Right ventricle myocardium inferior (tissue), 1 donor: Measurements from ENCODE around the gene ADK. TPM values are rescaled to one million over a fixed set of nuclear protein-coding genes. Genes with fewer than 3 reads are reported as not detected.
"Not testable (repeated sequence)": the region's sequence is repeated elsewhere in the genome, so short reads cannot be mapped to it uniquely, and the experiment has no call there.

ENCODE experiments used
- ATAC-seq: fragments of 200-7000 bp; cut with Tn5 transposase; one replicate; pipeline ENCODE4 v1.9.1; 2020; ENCODE audit warnings: mild to moderate bottlenecking, moderate library complexity
- DNase-seq: peaks from one replicate; pipeline ENCODE4 v3.0.0; 2021; ENCODE audit errors: missing footprints
- intact Hi-C: fragments of 100-400 bp; cut with DNase I; formaldehyde crosslinking; loops from one replicate; pipeline ENCODE4 v1.11.0; 2022
- total RNA-seq: library from RNA; stranded (reverse); fragmentation: NEBNext Ultra II Directional; extraction: Animal tissue kit (Norgen Biotek cat#: 25700); gene quantifications from one replicate; pipeline ENCODE4 v1.2.1, GENCODE V29; 2021
- donor health status: DM: no; HTN: yes; CAD: no; lungs with severe emphysema.

The ADK gene
- total RNA-seq, 1 donor from 2014 or later: 41.4 TPM

DNA sequence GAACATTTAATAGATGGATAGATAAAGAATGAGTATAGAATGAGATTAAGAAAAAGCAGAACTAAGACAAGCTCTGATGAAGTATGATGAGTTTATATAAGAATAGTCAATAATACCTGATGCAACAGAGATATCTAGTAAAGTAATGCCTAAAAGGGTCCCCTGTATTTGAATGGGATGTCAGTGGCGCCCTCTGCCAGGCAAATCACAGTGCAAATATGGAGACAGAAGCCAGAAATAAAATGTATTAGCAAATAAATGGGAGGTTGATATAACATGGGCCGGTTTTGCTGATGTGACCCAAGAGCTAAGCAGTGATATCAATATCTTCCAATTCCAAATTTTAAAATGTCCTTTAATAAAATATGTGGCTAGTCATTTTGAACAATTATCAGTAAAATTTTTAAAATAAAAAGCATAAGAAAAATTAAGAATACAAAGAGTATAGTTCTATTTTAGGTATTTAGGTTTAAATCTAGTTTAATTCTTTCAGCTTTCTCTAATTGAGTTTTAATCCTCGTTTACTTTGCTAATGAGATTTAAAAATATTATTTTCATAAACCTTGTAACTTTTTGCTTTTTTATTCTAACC is 62.6 kb downstream of the ADK start:
- intact Hi-C loops: no loop called here
- DNase-seq: no peak
- no peak for ATAC-seq

GRCh38 chr10:74217110-74217509 is 66.1 kb downstream of the ADK start:
- DNase-seq, ATAC-seq, intact Hi-C loops: not testable (repeated sequence)

- ATAC-seq, intact Hi-C loops, DNase-seq: not testable (repeated sequence)
Measured at GRCh38 chr10:74222467-74222866, 71.4 kb downstream of the ADK start.

GRCh38 chr10:74223755-74224529 is 72.9 kb downstream of the ADK start:
- ATAC-seq: no peak
- intact Hi-C loops: no loop called here
- DNase-seq: no peak

GRCh38 chr10:74227697-74228424 is 76.8 kb downstream of the ADK start:
- no peak for DNase-seq
- no peak for ATAC-seq
- intact Hi-C loops: no loop called here

DNA sequence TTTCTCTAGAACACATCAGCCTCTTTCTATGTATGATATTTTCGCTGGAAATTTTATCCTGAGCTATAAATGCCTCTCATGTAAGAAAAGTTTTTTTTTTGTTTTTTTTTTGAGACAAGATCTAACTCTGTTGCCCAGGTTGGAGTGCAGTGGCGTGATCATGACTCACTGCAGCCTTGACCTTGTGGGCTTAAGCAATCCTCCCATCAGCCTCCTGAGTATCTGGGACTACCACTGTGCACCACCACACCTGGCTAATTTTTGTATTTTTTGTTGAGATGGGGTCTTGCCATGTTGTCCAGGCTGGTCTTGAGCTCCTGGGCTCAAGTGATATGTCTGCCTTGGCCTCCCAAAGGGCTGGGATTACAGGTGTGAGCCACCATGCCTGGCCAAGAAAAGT is 80.4 kb downstream of the ADK start:
- no peak for ATAC-seq
- DNase-seq: no peak
- intact Hi-C loops: loop anchor here (10.0 kb wide), 2 partner anchors 77 to 347 kb away; partner anchors contain the start of genes ADK and AP3M1

DNA sequence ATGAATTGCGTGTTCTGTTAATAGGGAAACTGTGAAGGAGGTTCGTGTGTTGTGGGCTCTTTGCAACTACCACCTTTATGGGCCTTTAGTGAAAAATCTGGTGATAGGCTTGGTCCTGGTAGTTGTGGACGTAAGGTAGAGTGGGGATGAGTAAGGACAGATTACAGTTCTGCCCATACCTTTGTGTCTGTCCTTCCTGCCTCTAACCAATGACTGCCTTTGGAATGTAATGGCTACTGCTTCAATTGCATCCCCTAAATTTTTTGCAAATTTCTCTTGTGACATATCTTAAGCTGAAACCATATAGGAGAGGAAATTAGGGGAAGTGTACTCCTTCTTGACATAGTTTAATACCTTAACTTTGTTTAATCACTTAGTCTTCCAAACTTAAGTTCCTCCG is 82.3 kb downstream of the ADK start:
- ATAC-seq: no peak
- intact Hi-C loops: loop anchor here (10.0 kb wide), 2 partner anchors 78 to 348 kb away; partner anchors contain the start of genes ADK and AP3M1
- DNase-seq: no peak

DNA sequence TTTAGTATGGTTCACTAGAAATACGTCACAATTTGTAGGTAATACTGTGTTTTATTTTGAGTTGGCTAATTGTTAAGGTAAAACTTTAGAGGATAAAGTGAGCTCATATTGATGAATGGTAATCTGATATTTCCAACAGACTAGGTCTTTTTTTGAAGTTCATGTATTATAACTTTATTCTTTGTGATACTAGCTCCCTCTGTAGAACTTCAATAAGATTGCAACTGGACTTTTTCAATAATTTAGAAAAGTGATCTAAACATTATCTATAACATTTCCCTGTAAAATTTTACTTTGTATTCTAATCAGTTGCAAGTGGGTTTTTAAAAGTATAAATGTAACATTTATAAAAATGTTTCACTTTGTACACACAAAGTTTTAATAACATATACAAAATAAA is 83.5 kb downstream of the ADK start:
- no peak for DNase-seq
- no peak for ATAC-seq
- intact Hi-C loops: loop anchor here (10.0 kb wide), 2 partner anchors 80 to 350 kb away; partner anchors contain the start of genes ADK and AP3M1

DNA sequence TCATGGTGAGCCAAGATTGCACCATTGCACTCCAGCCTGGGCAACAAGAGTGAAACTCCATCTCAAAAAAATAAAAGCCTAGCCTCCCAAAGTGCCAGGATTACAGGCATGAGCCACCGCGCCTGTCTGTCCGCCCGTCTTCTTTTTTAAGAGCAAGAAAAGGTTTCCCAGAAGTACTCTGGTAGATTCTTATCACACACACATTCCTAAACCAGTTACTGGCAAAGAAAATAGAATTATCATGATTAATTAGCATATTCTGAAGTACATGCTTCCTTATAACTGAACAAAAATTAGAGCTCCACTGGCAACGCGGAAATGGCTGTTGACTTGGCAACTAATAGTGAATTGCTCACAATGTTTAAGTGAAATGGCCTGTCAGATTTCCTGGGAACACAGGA is 87.0 kb downstream of the ADK start:
- no peak for DNase-seq
- intact Hi-C loops: loop anchor here (10.0 kb wide), 2 partner anchors 83 to 353 kb away; partner anchors contain the start of genes ADK and AP3M1
- ATAC-seq: no peak

GRCh38 chr10:74238516-74238915 is 87.5 kb downstream of the ADK start:
- DNase-seq (no peak), ATAC-seq (no peak)
- intact Hi-C loops: loop anchor here (10.0 kb wide), 2 partner anchors 84 to 354 kb away; partner anchors contain the start of genes ADK and AP3M1

- ATAC-seq (no peak), DNase-seq (no peak)
- intact Hi-C loops: loop anchor here (5.0 kb wide), 1 partner anchor 994 kb away; the partner anchor contains the start of gene COMTD1
Measured at GRCh38 chr10:74243067-74243466, 92.0 kb downstream of the ADK start.

DNA sequence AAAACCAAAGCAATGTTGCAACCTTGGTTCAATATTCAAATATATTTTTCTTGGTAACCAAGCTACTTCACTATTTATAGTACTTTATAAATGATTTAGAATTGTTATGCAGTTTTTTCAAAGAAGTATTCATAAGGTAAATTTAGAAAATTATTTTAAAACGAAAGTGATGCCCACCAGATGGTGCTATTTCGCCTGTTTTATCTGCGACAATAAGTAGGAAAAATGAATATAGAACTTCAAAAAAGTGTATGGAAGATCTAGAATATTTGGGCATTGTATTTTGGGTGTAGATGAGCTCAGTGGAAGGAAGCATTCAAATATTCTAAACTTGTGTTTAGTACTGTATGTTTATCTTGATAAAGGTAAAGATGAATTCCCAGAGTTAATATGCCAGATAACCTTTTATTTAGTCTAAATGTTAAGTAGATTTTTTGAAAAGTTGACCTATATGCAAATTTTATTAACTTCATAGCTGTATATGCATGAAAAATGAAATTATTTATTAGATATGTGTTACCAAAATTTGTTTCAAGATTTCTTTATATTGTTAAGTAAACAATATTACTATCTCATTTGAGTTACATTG is 93.2 kb downstream of the ADK start:
- intact Hi-C loops: loop anchor here (2.0 to 5.0 kb wide), 2 partner anchors 857 to 993 kb away; partner anchors contain the start of gene COMTD1
- ATAC-seq: no peak
- DNase-seq: no peak

DNA sequence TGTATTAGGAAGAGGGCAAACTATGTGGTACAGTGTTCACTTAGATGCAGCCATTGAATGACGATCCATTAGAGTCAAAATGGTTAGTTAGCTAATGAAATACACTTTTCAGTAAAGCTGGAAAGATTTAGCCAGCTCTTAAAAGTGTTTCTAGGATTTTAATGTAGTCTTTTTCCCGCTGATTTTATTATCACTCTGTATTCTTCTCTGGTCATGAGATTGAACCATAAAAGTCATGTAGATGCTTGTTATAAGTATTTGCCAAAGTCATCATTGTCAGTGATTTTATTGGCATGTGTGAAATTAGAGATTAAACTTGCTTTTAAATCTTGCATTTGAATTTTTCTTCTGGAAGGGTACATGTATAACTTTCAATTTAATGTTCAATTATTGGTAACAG is 93.8 kb downstream of the ADK start:
- DNase-seq (no peak), ATAC-seq (no peak)
- intact Hi-C loops: loop anchor here (2.0 to 5.0 kb wide), 2 partner anchors 856 to 992 kb away; partner anchors contain the start of gene COMTD1

DNA sequence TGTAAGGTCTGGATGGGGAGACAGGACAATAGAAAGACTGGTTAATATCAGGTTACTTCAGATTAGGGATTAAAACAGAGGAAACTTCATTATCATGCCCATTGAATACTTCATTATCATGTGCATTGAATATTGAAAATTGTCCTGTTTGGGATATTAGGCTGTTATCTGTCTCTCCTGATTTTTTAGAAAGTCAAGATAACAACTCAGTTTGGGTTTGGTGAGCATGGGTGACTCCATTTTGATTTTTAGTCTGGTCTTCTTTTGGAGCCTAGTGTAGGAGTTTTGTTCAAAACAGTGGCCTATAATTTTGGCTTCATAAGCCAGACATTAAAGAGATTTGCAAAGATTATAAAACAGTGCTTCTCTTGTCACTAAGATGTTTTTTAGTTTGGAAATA is 95.5 kb downstream of the ADK start:
- DNase-seq: no peak
- no peak for ATAC-seq
- intact Hi-C loops: no loop called here

DNA sequence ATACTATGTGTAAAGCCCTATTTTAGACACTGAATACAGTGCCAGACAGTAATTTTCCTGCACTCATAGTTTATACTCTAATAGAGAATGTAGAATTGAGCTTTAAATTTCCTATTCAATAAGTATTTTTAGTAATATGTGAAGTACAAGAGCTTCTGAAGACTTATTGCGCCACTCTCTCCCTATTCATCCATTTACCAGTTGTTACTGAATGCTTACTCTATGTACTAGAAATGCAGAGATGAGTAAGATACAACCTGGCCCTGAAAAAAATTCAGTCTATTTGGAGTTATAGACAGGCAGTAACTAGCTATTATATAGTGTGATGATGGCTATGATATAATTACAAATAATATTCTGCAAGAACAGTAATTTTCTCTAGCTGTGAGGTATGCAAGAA is 98.8 kb downstream of the ADK start:
- DNase-seq: no peak
- intact Hi-C loops: no loop called here

DNA sequence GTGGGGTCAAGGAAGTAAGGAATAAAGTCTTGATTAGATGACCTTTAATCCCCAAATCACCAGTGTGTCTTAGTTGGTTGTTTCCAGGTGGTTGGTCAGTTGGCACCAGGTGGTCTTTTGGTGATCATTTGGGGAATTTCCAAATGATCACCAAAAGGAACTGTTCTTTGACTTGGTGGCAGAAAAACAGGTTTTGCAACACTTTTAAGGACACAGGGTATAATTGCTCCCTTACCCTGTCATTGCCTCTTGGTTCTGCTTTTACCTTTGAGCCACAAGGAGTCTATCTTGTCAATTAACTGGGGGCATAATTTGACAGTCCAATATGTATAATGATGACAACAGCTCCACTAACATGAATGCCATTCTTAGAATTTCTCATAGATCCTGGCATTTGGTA is 104.2 kb downstream of the ADK start:
- DNase-seq: no peak
- no peak for ATAC-seq
- intact Hi-C loops: no loop called here

More for the DNA sequence above, 98.8 kb downstream of the ADK start:
- no peak for ATAC-seq

- ATAC-seq (no peak), DNase-seq (no peak)
- intact Hi-C loops: no loop called here
Measured at GRCh38 chr10:74255888-74256357, 104.9 kb downstream of the ADK start.

DNA sequence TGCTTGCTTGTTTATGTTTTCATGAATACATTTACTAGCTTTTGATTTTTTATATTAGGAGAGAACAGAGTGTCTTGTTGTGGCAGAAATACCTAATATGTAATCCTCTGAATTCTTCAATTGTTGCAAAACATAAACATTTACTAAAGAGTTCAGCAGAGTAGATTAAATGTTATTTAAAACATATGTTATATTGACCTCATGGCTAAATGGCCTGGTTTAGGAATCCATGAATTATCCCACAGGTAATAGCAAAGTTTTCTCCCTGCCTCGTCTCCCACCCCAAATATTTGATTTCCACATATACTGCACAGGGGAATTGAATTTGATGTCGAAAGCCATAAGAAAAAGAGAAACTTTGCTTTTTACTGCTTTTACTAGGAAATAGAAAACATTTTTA is 111.8 kb downstream of the ADK start:
- ATAC-seq (no peak), DNase-seq (no peak)
- intact Hi-C loops: no loop called here

GRCh38 chr10:74263996-74264395 is 113.0 kb downstream of the ADK start:
- ATAC-seq: no peak
- no peak for DNase-seq
- intact Hi-C loops: no loop called here
